ENCODE measurements around the gene TMEM59L.

DNA sequence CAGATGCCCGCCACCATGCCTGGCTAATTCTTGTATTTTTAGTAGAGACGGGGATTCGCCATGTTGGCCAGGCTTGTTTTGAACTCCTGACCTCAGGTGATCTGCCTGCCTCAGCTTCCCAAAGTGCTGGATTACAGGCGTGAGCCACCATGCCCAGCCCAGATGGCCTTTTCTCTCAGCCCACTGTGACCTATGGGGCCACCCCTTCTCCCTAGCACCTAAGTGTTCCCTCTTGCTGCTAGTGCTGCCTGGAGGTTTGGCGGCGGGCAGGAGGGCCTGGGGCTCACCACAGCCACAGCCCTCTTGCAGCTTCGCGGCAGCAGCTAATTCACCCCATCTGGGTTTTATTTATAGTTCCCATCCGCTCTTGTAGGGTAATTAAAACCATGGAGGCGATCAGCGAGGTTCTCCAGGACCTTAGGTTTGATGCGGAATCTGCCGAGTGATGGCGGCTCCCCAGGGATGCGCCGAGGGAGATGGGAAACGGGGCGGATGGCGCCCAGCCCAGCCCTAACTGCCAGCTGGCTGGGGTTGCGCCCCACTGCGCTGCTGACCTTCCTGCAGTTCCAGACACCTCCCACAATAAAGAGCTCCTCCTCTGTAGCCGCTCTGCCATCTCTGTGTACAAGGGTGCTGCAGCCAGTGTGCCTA lies 20.8 kb upstream of the TMEM59L start:
- TF ChIP-seq, protein P1, sequence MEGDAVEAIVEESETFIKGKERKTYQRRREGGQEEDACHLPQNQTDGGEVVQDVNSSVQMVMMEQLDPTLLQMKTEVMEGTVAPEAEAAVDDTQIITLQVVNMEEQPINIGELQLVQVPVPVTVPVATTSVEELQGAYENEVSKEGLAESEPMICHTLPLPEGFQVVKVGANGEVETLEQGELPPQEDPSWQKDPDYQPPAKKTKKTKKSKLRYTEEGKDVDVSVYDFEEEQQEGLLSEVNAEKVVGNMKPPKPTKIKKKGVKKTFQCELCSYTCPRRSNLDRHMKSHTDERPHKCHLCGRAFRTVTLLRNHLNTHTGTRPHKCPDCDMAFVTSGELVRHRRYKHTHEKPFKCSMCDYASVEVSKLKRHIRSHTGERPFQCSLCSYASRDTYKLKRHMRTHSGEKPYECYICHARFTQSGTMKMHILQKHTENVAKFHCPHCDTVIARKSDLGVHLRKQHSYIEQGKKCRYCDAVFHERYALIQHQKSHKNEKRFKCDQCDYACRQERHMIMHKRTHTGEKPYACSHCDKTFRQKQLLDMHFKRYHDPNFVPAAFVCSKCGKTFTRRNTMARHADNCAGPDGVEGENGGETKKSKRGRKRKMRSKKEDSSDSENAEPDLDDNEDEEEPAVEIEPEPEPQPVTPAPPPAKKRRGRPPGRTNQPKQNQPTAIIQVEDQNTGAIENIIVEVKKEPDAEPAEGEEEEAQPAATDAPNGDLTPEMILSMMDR (IDR thresholded peaks at IDR 0.05): no peak
- TF ChIP-seq EP300 (IDR thresholded peaks at IDR 0.05) (no peak), POLR2A (IDR thresholded peaks at IDR 0.05) (no peak)

Data from tibial nerve (tissue), 4 donors.